Neuronal stem cell (in vitro differentiated cells): Measurements from ENCODE around the gene DDT. TPM values are rescaled to one million over a fixed set of nuclear protein-coding genes. Genes with fewer than 3 reads are reported as not detected.
"Not testable (repeated sequence)": the region's sequence is repeated elsewhere in the genome, so short reads cannot be mapped to it uniquely, and the experiment has no call there.

Experiments used
- DNase-seq: peaks from one replicate; pipeline ENCODE4 v3.0.0-alpha.2; 2013; ENCODE audit warnings: low spot score
- H2AFZ ChIP-seq: one replicate; pipeline ENCODE4 v1.6.1; 2013; ENCODE audit warnings: mild to moderate bottlenecking, low read length, inconsistent platforms
- H2AK5ac ChIP-seq: 2 replicates; pipeline ENCODE4 v1.6.1; 2013; ENCODE audit warnings: low read depth, mild to moderate bottlenecking, inconsistent platforms, low read length, moderate library complexity, mixed read lengths
- H2BK120ac ChIP-seq: 2 replicates; pipeline ENCODE4 v1.6.1; 2013; ENCODE audit warnings: low read depth, mild to moderate bottlenecking, inconsistent platforms, low read length, moderate library complexity, mixed read lengths
- H2BK12ac ChIP-seq: one replicate; pipeline ENCODE4 v1.6.1; 2013; ENCODE audit warnings: low read length, inconsistent platforms
- H2BK15ac ChIP-seq: 2 replicates; pipeline ENCODE4 v1.6.1; 2013; ENCODE audit warnings: mild to moderate bottlenecking, low read length, inconsistent platforms, mixed read lengths
- H2BK5ac ChIP-seq: one replicate; pipeline ENCODE4 v1.6.1; 2013; ENCODE audit warnings: inconsistent platforms, mild to moderate bottlenecking, low read length, moderate library complexity
- H3K14ac ChIP-seq: one replicate; pipeline ENCODE4 v1.6.1; 2013; ENCODE audit warnings: low read length, inconsistent platforms
- H3K18ac ChIP-seq: 2 replicates; pipeline ENCODE4 v1.6.1; 2013; ENCODE audit warnings: low read length, inconsistent platforms
- H3K23ac ChIP-seq: 2 replicates; pipeline ENCODE4 v1.6.1; 2013; ENCODE audit warnings: low read depth, mild to moderate bottlenecking, mixed read lengths, low read length, inconsistent platforms; ENCODE audit not compliant: poor library complexity
- H3K27ac ChIP-seq: replicated peaks from 3 replicates; pipeline ENCODE4 v1.5.1; 2013; ENCODE audit warnings: low read length, inconsistent platforms
- H3K27me3 ChIP-seq, 3 experiments: 2 replicates each; pipeline ENCODE4 v1.6.1; 2013; ENCODE audit warnings: low read length in 3 of 3, mild to moderate bottlenecking in 2 of 3, inconsistent platforms in 1 of 3, low read depth in 1 of 3, mixed read lengths in 1 of 3, moderate library complexity in 1 of 3; ENCODE audit not compliant: control insufficient read depth in 3 of 3, insufficient read depth in 3 of 3
- H3K36me3 ChIP-seq, 2 donors: replicated peaks in 1 of 2; 2 replicates each; pipeline ENCODE4 v1.6.1; 2013; ENCODE audit warnings: low read length in 2 of 2; ENCODE audit not compliant: control insufficient read depth in 2 of 2, insufficient read depth in 2 of 2
- H3K4ac ChIP-seq: 2 replicates; pipeline ENCODE4 v1.6.1; 2013; ENCODE audit warnings: inconsistent platforms, mild to moderate bottlenecking, low read length, moderate library complexity
- H3K4me1 ChIP-seq, 2 donors: 1 replicate in 1 of 2; 2 replicates in 1 of 2; pipeline ENCODE4 v1.6.1; 2013; ENCODE audit warnings: low read length in 2 of 2, low read depth in 1 of 2; ENCODE audit not compliant: control insufficient read depth in 2 of 2, insufficient read depth in 1 of 2
- H3K4me2 ChIP-seq: one replicate; pipeline ENCODE4 v1.6.1; 2013; ENCODE audit warnings: mild to moderate bottlenecking, low read length, inconsistent platforms; ENCODE audit not compliant: insufficient read depth, poor library complexity, severe bottlenecking
- H3K4me3 ChIP-seq, 2 donors: 2 replicates each; pipeline ENCODE4 v1.5.1; 2013; ENCODE audit warnings: low read length in 2 of 2, mild to moderate bottlenecking in 2 of 2, inconsistent platforms in 1 of 2, moderate library complexity in 1 of 2
- H3K79me1 ChIP-seq: one replicate; pipeline ENCODE4 v1.6.1; 2013; ENCODE audit warnings: low read depth, mild to moderate bottlenecking, inconsistent platforms, low read length, moderate library complexity
- H3K9ac ChIP-seq: one replicate; pipeline ENCODE4 v1.6.1; 2013; ENCODE audit warnings: mild to moderate bottlenecking, low read depth, low read length, inconsistent platforms; ENCODE audit not compliant: poor library complexity
- H3K9me3 ChIP-seq, 2 donors: replicated peaks in 1 of 2; 2 replicates each; pipeline versions ENCODE3 to v1.6.1; 2013; ENCODE audit warnings: low read length in 2 of 2, mild to moderate bottlenecking in 2 of 2, inconsistent platforms in 1 of 2, low read depth in 1 of 2, mixed read lengths in 1 of 2, moderate library complexity in 1 of 2; ENCODE audit not compliant: control insufficient read depth in 2 of 2, insufficient read depth in 1 of 2
- H4K8ac ChIP-seq: one replicate; pipeline ENCODE4 v1.6.1; 2013; ENCODE audit warnings: low read depth, mild to moderate bottlenecking, inconsistent platforms, low read length, moderate library complexity
- H4K91ac ChIP-seq: one replicate; pipeline ENCODE4 v1.6.1; 2013; ENCODE audit warnings: low read length, low read depth, mild to moderate bottlenecking, inconsistent platforms; ENCODE audit not compliant: poor library complexity
- WGBS, 2 donors: extraction: QIAGEN DNeasy Blood & Tissue Kit; methylation state at CpG; one replicate each; pipeline ENCODE4 v1.1.7; 2013; ENCODE audit warnings: missing lambda C conversion rate in 2 of 2, mixed read lengths in 1 of 2; ENCODE audit not compliant: insufficient read length in 2 of 2, insufficient replicate concordance in 1 of 2; ENCODE audit errors: extremely low coverage in 2 of 2; 5-methylcytosine and 5-hydroxymethylcytosine counted together
- polyA plus RNA-seq, 2 experiments: library from polyadenylated mRNA; stranded (reverse); fragments of 200-250 nt; gene quantifications; one replicate each; pipeline ENCODE4 v1.2.3, GENCODE V29; 2013

DDT gene
- 81.2 TPM for polyA plus RNA-seq (2013, experiment 1 of 2)
- 79.3 TPM for polyA plus RNA-seq (2013, experiment 2 of 2)

GRCh38 chr22:23974345-23974744, at the start of gene DDT:
DDT (minus strand) TSS chr22:23974441; CDS start chr22:23974414, 27 bp downstream.
- H2BK15ac ChIP-seq, H3K9me3 ChIP-seq, H3K4me1 ChIP-seq: not testable (repeated sequence)

GRCh38 chr22:24023204-24023789, 49.1 kb upstream of the DDT start:
- Histone ChIP-seq H3K18ac (no peak overlapping the region), H3K4ac (no peak overlapping the region), H2AK5ac (no peak overlapping the region), H4K91ac (no peak overlapping the region), H3K9me3 (peaks cover 0 to 3% of the 10 kb centered on the region in 2 donors), H2BK12ac (no peak overlapping the region), H4K8ac (no peak overlapping the region), H3K4me3 (no peak overlapping the region), H3K27ac (no peak overlapping the region), H3K9ac (no peak overlapping the region), H2BK5ac (no peak overlapping the region), H3K4me2 (no peak overlapping the region), H2AFZ (no peak overlapping the region), H3K27me3 (no peaks in the 10 kb centered on the region), H2BK120ac (no peak overlapping the region), H2BK15ac (no peak overlapping the region), H3K4me1 (no peaks in the 10 kb centered on the region), H3K36me3 (peaks cover 0 to 6% of the 10 kb centered on the region in 2 donors), H3K23ac (no peak overlapping the region), H3K79me1 (no peaks in the 10 kb centered on the region), H3K14ac (no peak overlapping the region)
- no peak for DNase-seq

More at GRCh38 chr22:23974345-23974744, at the start of gene DDT:
- WGBS, 2 donors, result no CpG with 5 or more reads among the region's 29 CpGs
- H3K36me3 ChIP-seq, result peaks cover 21 to 27% of the 10 kb centered on the region in 2 donors
- not testable (repeated sequence) for H2BK12ac ChIP-seq, DNase-seq, H3K79me1 ChIP-seq, H2AFZ ChIP-seq, H3K14ac ChIP-seq, H2BK5ac ChIP-seq, H3K9ac ChIP-seq, H3K27ac ChIP-seq, H3K18ac ChIP-seq, H3K27me3 ChIP-seq, H3K23ac ChIP-seq, H3K4me3 ChIP-seq, H3K4me2 ChIP-seq, H3K4ac ChIP-seq, H2BK120ac ChIP-seq, H4K91ac ChIP-seq, H2AK5ac ChIP-seq, H4K8ac ChIP-seq

GRCh38 chr22:24021304-24021703, 47.1 kb upstream of the DDT start:
- Histone ChIP-seq H3K23ac (no peak overlapping the region), H3K36me3 (peaks cover 0 to 17% of the 10 kb centered on the region in 2 donors), H3K27me3 (no peaks in the 10 kb centered on the region), H2BK5ac (no peak overlapping the region), H3K4ac (no peak overlapping the region), H3K4me3 (no peak overlapping the region), H2BK15ac (no peak overlapping the region), H4K8ac (no peak overlapping the region), H3K9ac (no peak overlapping the region), H3K4me1 (no peaks in the 10 kb centered on the region), H3K9me3 (peaks cover 0 to 8% of the 10 kb centered on the region in 2 donors), H4K91ac (no peak overlapping the region), H2AFZ (no peak overlapping the region), H2BK12ac (no peak overlapping the region), H2AK5ac (no peak overlapping the region), H3K79me1 (no peaks in the 10 kb centered on the region), H3K14ac (no peak overlapping the region), H2BK120ac (no peak overlapping the region), H3K18ac (no peak overlapping the region), H3K27ac (no peak overlapping the region), H3K4me2 (no peak overlapping the region)
- no peak for DNase-seq
- no CpG with 5 or more reads among the region's 3 CpGs for WGBS, 2 donors

- Histone ChIP-seq H2BK120ac (no peak overlapping the region), H4K8ac (no peak overlapping the region), H3K27ac (no peak overlapping the region), H3K4me3 (no peak overlapping the region), H3K4ac (no peak overlapping the region), H2AFZ (no peak overlapping the region), H3K14ac (no peak overlapping the region), H3K18ac (no peak overlapping the region), H3K36me3 (peaks cover 0 to 15% of the 10 kb centered on the region in 2 donors), H2BK15ac (no peak overlapping the region), H3K4me1 (peaks cover 3% of the 10 kb centered on the region in 2 donors), H3K9ac (no peak overlapping the region), H3K4me2 (no peak overlapping the region), H3K79me1 (peaks cover 6% of the 10 kb centered on the region), H3K23ac (no peak overlapping the region), H2BK5ac (no peak overlapping the region), H3K9me3 (peaks cover 0 to 9% of the 10 kb centered on the region in 2 donors), H2BK12ac (no peak overlapping the region), H2AK5ac (no peak overlapping the region), H4K91ac (no peak overlapping the region), H3K27me3 (no peaks in the 10 kb centered on the region)
- no peak for DNase-seq
- no CpG with 5 or more reads among the region's 1 CpG for WGBS, 2 donors
Measured at GRCh38 chr22:24016156-24016555, 41.9 kb upstream of the DDT start.
